Suprapubic skin (tissue), 4 donors: ENCODE data around the gene CHST15. TPM values are rescaled to one million over a fixed set of nuclear protein-coding genes. Genes with fewer than 3 reads are reported as not detected.

Source experiments
- DNase-seq, 2 donors: peaks; one replicate each; pipeline ENCODE4 v3.0.0-alpha.2; 2019; ENCODE audit warnings: low spot score in 2 of 2
- H3K27ac ChIP-seq: fragments of 200-600 bp; sonication (generic); one replicate; pipeline ENCODE4 v1.5.1; 2019
- H3K27me3 ChIP-seq: fragments of 200-600 bp; sonication (generic); one replicate; pipeline ENCODE4 v1.5.1; 2019
- H3K36me3 ChIP-seq: fragments of 200-600 bp; sonication (generic); one replicate; pipeline ENCODE4 v1.5.1; 2019
- H3K4me1 ChIP-seq: fragments of 200-600 bp; sonication (generic); one replicate; pipeline ENCODE4 v1.5.1; 2019
- H3K4me3 ChIP-seq: fragments of 200-600 bp; sonication (generic); one replicate; pipeline ENCODE4 v1.5.1; 2019; ENCODE audit warnings: mild to moderate bottlenecking
- H3K9me3 ChIP-seq: fragments of 200-600 bp; sonication (generic); one replicate; pipeline ENCODE4 v1.5.1; 2019
- CTCF ChIP-seq, 2 donors: fragments of 200-600 bp in 1 of 2; fragments of 450-650 bp in 1 of 2; sonication (generic) in 1 of 2; IDR thresholded peaks; one replicate each; pipeline ENCODE4 v1.5.1; 2016 to 2019; ENCODE audit warnings: antibody characterized with exemption in 2 of 2, mild to moderate bottlenecking in 1 of 2, moderate library complexity in 1 of 2
- EP300 ChIP-seq: sonication (generic); formaldehyde crosslinking; IDR thresholded peaks from one replicate; pipeline ENCODE4 v1.6.1; 2017; ENCODE audit warnings: antibody characterized with exemption
- POLR2A ChIP-seq, 2 donors: fragments of 450-650 bp; IDR thresholded peaks; one replicate each; pipeline ENCODE4 v1.6.1; 2017; ENCODE audit warnings: antibody characterized with exemption in 2 of 2, mild to moderate bottlenecking in 2 of 2, moderate library complexity in 2 of 2
- POLR2AphosphoS5 ChIP-seq, 3 donors: sonication (generic); formaldehyde crosslinking; IDR thresholded peaks; one replicate each; pipeline ENCODE4 v1.6.1; 2017; ENCODE audit warnings: antibody characterized with exemption in 3 of 3
- WGBS: methylation state at CpG from one replicate; pipeline ENCODE4 v1.1.5; 2018; 5-methylcytosine and 5-hydroxymethylcytosine counted together
- total RNA-seq, 4 donors: library from RNA; depleted of rRNA; stranded (reverse); fragments of >200 nt; gene quantifications; one replicate each; pipeline ENCODE4 v1.1.0, GENCODE V29; 2016

The CHST15 gene
- total RNA-seq, 4 donors from 2014 or later = 20.6 to 59.1 (median 22.8) TPM

DNA sequence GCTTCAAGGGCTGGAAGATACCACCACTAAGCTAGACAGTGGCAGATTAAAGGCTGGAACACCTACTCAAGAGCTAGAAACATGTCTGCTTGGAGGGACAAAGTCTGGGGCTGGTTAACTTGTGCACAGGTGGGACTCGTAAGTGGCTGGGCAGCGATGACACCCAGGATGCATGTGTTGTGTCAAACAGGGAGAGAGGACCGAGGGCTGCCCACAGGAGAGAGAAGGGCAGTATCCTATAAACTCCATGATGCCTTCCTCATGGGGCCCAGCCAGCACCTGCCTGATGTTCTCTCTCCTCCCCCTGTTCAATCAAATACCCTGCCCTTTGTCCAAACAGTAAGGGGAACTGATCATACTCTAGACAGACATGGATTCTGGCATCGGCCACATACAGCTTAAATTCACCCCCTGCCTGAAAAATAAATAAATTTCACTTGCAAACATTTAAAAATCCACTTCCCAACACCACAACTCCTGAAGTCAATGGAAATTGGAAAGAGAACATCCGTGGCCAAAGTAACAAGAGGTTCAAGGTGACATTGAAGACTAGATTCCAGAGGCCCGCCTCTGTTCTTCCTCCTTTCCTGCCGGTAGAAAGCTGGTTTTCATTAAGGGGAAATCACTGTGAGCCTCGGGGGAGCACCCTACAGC, 50.6 kb downstream of the CHST15 start:
- H3K27me3 ChIP-seq = no peaks in the 10 kb centered on the region
- DNase-seq = no peak
- H3K36me3 ChIP-seq = peaks cover 22% of the 10 kb centered on the region
- H3K27ac ChIP-seq = no peak overlapping the region
- WGBS = 63% methylated on average over 8 of the region's 8 CpGs
- H3K4me1 ChIP-seq = peaks cover 8% of the 10 kb centered on the region
- H3K9me3 ChIP-seq = no peaks in the 10 kb centered on the region
- H3K4me3 ChIP-seq = no peak overlapping the region
- no peak for TF ChIP-seq POLR2AphosphoS5 (IDR thresholded peaks at IDR 0.05)
- TF ChIP-seq CTCF (IDR thresholded peaks at IDR 0.05) = no peak
- TF ChIP-seq EP300 = no peak
- TF ChIP-seq POLR2A (IDR thresholded peaks at IDR 0.05) = no peak

- Histone ChIP-seq H3K36me3 (peaks cover 27% of the 10 kb centered on the region), H3K4me1 (peaks cover 8% of the 10 kb centered on the region), H3K4me3 (no peak overlapping the region), H3K9me3 (no peaks in the 10 kb centered on the region), H3K27me3 (no peaks in the 10 kb centered on the region), H3K27ac (no peak overlapping the region)
- no peak for DNase-seq
- 88% methylated on average over 11 of the region's 11 CpGs for WGBS
- no peak for TF ChIP-seq EP300
- no peak for TF ChIP-seq CTCF (IDR thresholded peaks at IDR 0.05)
- no peak for TF ChIP-seq POLR2AphosphoS5 (IDR thresholded peaks at IDR 0.05)
- no peak for TF ChIP-seq POLR2A (IDR thresholded peaks at IDR 0.05)
Measured at GRCh38 chr10:124041675-124042445, 51.5 kb downstream of the CHST15 start.

- DNase-seq = no peak
- peaks cover 14% of the 10 kb centered on the region for H3K4me1 ChIP-seq
- TF ChIP-seq POLR2A (IDR thresholded peaks at IDR 0.05) (no peak), POLR2AphosphoS5 (IDR thresholded peaks at IDR 0.05) (no peak), CTCF (IDR thresholded peaks at IDR 0.05) (no peak), EP300 (no peak)
- no peak overlapping the region for H3K4me3 ChIP-seq
- no peak overlapping the region for H3K27ac ChIP-seq
- H3K9me3 ChIP-seq = no peaks in the 10 kb centered on the region
- 75% methylated on average over 7 of the region's 7 CpGs for WGBS
- no peaks in the 10 kb centered on the region for H3K27me3 ChIP-seq
- H3K36me3 ChIP-seq = peaks cover 29% of the 10 kb centered on the region
Measured at GRCh38 chr10:124040451-124041188, 52.8 kb downstream of the CHST15 start.

DNA sequence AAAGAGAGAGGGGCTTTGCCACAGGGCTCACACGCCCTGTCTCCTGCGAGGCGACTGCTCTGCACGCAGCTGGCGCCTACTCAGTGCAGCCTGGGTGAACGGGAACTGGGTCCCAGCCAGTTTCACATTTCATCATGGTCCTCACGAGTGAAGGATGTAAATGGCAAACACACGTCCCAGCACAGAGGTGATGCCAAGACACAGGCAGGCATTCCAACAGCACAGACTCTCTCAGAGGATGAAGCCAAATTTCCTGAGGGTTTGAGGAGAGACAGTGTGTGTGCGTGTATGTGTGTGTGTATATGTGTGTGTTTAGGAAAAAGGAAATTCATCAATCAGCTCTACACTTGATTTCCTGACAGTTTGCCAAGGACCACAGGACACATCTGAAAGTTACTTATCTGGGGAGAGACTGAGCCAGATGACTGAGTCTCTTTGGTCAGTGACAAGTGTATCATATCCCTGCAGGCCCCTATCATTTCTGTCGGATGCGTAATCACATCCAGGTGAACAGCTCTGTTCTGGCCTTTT, 53.9 kb downstream of the CHST15 start:
- no peaks in the 10 kb centered on the region for H3K9me3 ChIP-seq
- peaks cover 28% of the 10 kb centered on the region for H3K36me3 ChIP-seq
- 52% methylated on average over 11 of the region's 11 CpGs for whole genome bisulfite sequencing
- H3K27ac ChIP-seq = no peak overlapping the region
- peaks cover 14% of the 10 kb centered on the region for H3K4me1 ChIP-seq
- no peaks in the 10 kb centered on the region for H3K27me3 ChIP-seq
- no peak overlapping the region for H3K4me3 ChIP-seq
- TF ChIP-seq EP300 (no peak), POLR2AphosphoS5 (IDR thresholded peaks at IDR 0.05) (no peak), POLR2A (IDR thresholded peaks at IDR 0.05) (no peak), CTCF (IDR thresholded peaks at IDR 0.05) (no peak)
- no peak for DNase-seq
